HG02642 (cell line): ENCODE results near the gene EXOC3L4.

Experiments used
- ATAC-seq: cut with Tn5 transposase; IDR thresholded peaks from one replicate; pipeline ENCODE4 v1.9.1; 2021; ENCODE audit warnings: mild to moderate bottlenecking; ENCODE audit not compliant: unreplicated experiment, poor library complexity

EXOC3L4 gene

GRCh38 chr14:103089386-103090335 lies 4.9 kb upstream of the EXOC3L4 start:
- no peak for ATAC-seq

GRCh38 chr14:103090481-103091020 lies 4.0 kb upstream of the EXOC3L4 start:
- no peak for ATAC-seq

- ATAC-seq, result peak; percentile 64
Measured at GRCh38 chr14:103091041-103091882, 3.3 kb upstream of the EXOC3L4 start.

GRCh38 chr14:103091883-103092222 lies 2.7 kb upstream of the EXOC3L4 start:
- ATAC-seq, result no peak

- no peak for ATAC-seq
Measured at GRCh38 chr14:103093856-103094405, 594 bp upstream of the EXOC3L4 start.

- ATAC-seq, result no peak
Measured at GRCh38 chr14:103095210-103095778, 769 bp downstream of the EXOC3L4 start.

GRCh38 chr14:103096387-103096786 lies 1.9 kb downstream of the EXOC3L4 start:
- ATAC-seq, result no peak

GRCh38 chr14:103097244-103097993 lies 2.9 kb downstream of the EXOC3L4 start:
- no peak for ATAC-seq

GRCh38 chr14:103097994-103098957 lies 3.8 kb downstream of the EXOC3L4 start:
- ATAC-seq, result no peak

GRCh38 chr14:103099081-103099732 lies 4.7 kb downstream of the EXOC3L4 start:
- ATAC-seq, result no peak

GRCh38 chr14:103099733-103100280 lies 5.3 kb downstream of the EXOC3L4 start:
- ATAC-seq, result no peak

- ATAC-seq, result no peak
Measured at GRCh38 chr14:103100281-103101121, 6.0 kb downstream of the EXOC3L4 start.

GRCh38 chr14:103101257-103101962 lies 6.9 kb downstream of the EXOC3L4 start:
- no peak for ATAC-seq

GRCh38 chr14:103101963-103102688 lies 7.6 kb downstream of the EXOC3L4 start:
- ATAC-seq, result no peak

GRCh38 chr14:103102689-103103260 lies 8.2 kb downstream of the EXOC3L4 start:
- ATAC-seq, result no peak
